ENCODE data around the gene ZBTB7C. TPM values are rescaled to one million over a fixed set of nuclear protein-coding genes. Genes with fewer than 3 reads are reported as not detected.

ZBTB7C gene
- total RNA-seq, 1 donor from 2014 or later: 14.2 TPM

DNA sequence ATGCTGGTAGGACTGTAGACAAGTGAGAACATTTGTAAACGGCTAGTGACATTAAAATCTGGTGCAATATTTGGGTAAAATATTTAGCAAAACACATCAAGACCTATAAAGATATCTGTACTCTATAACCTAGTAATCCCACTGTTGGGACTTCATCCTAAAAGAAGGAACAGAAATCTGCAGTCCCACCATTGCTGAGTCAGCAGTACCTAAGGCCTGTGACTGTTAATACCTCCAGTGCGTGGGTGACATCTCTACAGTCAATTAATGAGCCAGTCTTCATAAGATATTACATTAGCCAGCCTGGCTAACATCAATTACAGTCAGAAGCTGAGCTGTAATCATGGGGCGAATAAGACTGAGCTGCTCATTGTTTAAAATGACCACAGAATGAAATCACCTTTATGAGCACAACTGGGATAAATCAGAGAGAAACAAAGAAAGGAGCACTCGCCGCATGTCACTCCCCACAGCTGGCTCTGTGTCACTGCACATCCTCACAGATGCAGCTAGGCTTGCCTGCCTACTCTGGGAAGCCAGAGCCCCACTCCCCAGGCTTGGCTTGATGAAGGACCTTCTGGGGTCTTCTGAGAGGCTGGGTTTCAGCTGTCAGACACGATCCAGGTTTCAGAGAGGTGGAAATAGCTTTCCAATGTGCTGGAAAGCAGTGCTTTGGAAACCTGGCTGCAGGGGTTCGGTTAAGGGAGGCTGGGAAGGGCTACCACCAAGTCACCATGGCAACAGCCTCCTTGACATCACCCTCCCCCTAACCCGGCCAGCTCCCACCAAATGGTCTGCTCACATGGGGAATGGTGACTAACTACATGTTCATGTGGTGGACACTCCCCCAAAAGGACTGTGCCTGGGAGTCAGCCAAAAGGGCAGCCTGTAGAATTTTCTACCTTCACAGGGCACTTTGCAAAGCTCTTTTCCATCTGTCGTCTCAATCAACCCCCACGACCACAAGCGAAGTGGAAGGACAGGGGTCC lies 145.0 kb downstream of the ZBTB7C start:
- no peak for DNase-seq (ENCODE audit: low spot score)

DNA sequence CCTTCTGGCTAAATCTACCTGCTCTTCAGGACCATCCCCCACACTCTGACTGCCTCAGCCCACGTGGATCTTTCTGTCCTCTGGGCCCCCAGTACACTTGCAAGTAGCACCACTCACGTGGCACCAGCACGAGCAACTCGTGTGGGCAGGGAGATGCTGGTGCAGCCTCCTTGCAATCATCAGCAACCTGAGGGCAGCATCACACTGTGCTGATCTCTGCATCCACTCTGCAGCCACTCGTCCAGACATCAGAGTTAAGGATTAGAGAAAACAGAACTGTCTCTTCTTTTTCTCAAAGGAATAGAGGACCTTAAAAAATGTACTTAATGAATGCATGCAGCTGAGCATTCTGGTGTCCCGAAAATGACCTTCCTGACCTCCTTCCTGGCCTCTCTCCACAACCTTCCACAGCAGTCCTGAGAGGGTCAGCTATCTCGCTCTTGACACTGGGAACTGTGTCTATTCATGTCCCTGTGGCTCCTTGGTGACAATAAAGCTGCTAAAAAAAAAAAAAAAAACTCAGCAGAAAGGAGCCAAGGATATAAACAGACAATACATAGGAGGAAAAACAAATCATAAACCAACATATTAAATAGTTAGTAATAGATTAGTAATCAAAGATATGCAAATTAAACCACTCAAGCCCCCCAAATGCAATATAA lies 145.9 kb downstream of the ZBTB7C start:
- no peak for DNase-seq (ENCODE audit: low spot score)

DNA sequence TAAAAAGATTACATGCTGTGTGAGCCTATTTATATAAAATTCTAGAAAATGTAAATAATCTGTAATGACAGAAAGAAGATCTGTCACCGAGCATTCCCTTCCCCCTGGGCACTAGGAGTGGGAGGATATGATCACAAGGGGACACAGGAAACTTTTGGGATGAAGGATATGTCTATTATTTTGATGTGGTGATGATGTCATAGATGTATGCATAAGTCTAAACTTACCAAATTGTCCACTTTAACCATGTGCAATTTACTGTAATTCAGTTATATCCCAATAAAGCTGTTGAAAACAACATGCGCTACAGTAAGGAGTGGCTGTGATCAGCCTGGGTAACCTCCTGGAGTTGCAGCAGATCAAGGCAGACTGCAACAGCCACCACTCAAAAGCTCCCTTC lies 148.9 kb downstream of the ZBTB7C start:
- no peak for DNase-seq (ENCODE audit: low spot score)

DNA sequence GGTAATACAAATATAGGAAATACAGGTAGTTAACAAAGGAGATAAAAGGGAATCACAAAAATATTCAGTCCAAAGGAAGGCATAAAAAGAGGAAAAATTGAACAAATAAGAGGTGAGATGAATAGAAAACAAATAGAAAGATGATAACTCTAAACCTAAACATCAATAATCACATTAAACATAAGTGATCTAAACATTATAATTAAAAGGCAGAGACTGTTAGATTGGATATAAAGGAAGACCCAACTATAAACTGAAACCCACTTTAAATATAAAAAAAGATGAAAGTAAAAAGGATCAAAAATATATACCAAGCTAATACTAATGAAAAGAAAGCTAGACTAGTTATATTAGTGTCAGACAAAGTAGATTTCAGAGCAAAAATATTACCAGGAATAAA lies 152.3 kb downstream of the ZBTB7C start:
- DNase-seq (ENCODE audit: low spot score): no peak

DNA sequence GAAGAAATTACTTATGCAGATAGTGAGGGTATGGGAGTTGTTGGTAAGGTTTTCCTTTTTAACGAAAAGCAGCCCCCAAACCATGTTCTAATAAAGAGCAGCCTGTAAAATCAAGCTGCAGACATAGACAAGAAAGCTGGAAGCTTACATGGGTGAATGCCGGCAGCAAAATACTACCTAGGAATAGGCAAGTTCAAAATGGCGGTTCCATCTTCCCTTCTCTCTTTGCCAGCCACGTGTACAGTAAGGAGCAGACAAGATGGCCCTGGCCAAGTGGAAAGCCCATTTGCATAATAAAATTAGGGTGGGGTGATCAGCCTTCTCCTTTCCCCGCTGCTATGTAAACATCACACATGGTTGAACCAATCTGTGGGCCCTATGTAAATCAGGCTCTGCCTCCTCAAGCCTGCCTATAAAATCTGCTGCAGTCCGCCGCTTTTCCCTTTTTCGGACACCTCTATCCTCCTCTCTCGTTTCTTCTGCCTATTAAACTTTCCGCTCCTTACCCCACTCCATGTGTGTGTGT lies 155.0 kb downstream of the ZBTB7C start:
- no peak for DNase-seq (ENCODE audit: low spot score)

DNA sequence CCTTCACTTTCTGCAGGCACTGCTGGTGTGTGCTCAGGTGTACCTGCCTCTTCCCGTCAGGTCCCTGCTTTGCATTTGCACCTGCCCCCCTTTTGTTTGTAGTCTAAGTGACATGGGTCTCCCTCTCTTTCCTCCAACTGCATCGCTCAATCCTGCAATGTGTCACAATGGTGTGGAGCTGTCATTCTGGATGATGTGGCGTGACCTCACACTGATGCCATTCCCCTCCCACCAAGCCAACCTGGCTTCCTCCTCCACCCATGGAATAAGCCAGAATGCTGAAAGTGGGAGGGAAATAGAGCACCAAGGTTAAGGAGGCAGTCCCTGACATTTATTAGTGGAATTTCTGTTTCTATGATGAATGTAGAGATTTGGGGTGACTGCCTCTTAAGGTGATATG lies 156.7 kb downstream of the ZBTB7C start:
- DNase-seq (ENCODE audit: low spot score): no peak

DNA sequence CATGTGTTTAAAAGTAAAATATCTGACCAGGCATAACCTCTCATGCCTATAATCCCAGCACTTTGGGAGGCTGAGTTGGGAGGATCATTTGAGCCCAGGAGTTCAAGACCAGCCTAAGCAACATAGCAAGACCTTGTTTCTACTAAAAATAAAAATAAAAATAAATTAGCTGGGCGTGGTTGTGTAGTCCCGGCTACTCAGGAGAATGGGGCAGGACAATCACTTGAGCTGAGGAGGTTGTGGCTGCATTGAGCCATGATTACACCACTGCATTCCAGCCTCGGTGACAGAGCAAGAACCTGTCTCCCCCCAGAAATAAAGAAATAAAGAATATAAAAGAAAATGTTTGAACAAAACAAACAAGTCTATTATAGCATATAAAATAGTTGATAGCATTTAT lies 158.3 kb downstream of the ZBTB7C start:
- DNase-seq (ENCODE audit: low spot score): no peak

DNA sequence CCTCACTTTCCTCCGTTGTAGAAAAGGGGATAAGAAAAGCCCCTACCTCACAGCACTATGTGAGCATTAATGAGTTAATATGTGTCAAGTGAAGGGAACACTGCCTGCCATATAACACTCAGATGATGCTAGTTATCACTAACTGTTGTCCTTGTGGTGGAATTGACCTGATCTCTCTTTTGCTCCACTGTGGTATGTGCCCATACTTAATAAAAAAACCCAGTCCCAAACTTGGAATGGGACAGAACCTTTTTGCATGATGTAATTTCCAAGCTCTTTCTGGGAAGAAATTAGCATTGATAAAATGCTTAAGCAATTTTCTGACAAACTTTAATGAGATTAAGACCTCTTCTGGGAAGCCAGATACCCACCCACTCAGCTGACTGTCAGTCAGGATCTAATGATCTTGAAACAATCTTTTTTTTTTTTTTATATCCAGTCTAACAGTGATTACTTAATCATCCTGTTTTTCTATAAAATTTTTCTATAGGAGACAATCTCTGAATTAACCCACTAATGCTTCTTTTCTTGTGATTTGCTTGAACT lies 158.7 kb downstream of the ZBTB7C start:
- no peak for DNase-seq (ENCODE audit: low spot score)

DNA sequence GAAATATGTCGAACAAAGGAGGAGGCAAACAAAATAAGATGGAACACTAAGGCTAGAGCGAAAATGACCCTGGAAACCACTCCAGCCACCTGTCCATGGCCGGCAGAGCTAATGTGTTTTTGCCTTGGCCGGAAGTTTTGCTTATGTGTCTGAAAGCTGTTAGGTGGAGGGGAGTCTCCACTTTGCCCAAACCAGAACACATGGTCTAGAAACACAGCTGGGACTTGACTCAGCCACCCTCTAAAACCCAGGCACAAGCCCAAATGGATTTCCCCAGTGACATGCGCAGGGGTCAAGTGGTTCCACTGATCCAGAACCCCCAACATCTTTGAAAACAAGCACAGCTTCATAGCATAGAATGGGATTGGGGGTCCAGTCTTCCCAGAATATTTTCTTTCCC lies 159.3 kb downstream of the ZBTB7C start:
- DNase-seq (ENCODE audit: low spot score): no peak

DNA sequence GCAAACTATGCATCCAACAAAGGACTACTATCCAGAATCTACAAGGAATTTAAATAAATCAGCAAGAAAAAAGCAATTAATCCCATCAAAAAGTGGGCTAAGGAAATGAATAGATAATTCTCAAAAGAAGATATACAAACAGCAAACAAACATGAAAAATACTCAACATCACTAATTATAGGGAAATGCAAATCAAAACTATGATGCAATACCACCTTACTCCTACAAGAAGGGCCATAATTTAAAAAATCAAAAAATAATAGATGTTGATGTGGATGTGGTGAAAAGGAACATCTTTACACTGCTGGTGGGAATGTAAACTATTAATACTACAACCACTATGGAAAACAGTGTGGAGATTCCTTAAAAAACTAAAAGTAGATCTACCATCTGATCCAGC lies 164.7 kb downstream of the ZBTB7C start:
- no peak for DNase-seq (ENCODE audit: low spot score)

DNA sequence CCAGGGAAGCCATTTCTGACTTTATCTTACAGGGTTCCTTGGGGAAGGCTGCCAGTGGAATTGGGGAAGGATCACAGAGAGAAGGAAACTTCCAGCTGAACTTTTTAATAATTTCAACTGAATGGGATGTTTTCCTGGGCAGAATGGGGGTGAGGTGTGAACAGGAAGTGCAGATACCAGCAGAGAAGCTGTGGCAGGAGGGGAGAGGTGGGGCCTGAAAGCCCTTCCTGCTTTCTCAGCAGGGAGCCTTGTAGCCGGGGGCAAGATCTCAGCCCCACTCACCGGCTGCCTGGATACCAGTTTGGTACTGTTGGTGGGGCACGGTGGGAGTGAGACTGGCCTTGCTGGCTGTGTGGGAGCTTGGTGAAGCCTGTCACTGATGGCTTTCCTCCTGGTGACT lies 170.5 kb downstream of the ZBTB7C start:
- no peak for DNase-seq (ENCODE audit: low spot score)

DNA sequence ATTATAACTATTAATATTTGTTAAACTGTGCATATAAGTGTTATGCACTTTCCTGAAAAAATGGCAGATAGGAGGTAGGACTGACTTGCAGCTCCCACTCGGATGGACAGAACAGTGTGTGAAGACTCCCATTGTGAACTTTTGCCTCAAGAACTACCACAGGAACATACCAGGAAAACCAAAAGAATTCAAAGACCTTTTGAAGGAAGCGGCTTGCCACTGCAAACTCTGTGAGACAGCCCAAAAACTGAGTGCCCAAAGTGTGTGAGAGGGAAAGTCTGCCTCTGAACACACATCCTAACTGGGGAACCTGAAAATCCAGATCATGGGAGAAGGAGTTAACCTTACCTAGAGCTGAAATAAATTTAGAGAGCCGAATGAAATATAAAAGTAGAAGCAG lies 171.0 kb downstream of the ZBTB7C start:
- DNase-seq (ENCODE audit: low spot score): no peak

DNA sequence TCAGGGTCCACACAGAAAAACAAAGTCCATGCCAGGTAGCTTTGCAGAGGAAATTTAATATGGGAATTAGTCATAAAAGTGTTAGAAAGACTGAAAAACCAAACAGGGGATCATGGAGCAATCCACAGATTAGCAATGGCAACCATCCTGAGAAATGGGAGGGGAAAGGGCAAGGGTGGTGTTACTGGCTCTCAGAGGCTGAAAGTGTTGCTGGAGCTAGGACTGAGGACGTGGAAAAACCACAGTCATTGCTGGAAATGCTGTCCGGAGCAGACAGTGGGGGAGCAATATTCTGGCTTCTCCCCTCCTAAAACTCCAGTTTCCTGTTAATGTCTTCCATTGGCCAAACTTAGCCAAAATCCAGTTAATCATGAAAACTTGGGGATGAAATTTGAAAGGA lies 172.4 kb downstream of the ZBTB7C start:
- no peak for DNase-seq (ENCODE audit: low spot score)

DNA sequence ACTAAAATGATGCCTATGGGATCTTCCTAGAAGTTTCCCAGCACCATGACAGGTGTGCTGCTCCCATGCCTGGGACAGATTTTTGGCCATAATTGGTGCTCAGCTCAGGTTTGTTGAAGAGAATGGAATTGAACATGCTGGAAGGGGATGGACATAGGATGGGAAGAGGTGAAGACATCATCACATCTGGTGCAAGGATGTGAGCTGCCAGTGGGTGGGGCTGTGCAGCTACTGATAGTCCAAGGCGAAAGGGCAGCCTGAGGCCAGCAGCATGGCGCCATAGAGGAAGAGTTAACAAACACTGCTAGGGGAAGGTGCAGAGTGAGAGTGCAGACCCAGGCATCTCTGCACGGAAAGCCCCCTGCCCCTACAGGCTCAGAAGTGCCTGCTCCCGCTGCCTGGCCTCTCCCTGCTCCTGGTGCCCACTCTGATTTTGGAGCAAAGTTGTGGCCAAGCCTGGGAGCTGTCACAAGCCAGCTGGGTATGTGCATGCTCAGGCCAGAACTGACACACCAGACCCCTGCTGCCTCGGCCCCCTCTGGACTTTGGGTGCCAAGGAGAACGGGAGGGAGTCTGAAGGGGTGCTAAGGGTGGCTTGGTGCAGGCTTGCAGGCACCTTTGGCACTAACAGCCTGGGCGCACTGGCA lies 178.6 kb downstream of the ZBTB7C start:
- no peak for DNase-seq (ENCODE audit: low spot score)

DNA sequence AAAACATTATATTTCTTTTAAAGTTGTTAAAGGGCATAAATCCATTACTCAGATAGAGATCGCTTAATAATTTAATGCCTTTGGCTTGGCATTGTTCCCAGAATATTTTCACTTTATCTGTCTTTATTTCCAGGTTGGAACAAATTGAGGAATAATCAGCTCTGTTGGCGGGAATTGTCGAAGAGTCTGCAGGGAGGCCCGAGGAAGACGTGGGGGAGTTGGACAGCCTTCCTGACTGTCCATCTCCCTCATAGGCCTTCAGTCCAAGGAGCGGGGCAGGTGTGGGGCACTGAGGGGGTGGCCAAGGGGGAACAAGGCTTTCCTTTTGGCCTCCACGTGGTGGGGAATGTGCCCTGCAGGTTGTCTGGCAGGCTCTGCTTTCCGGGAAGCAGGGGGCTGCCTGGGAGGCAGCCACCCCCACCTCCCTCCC lies 179.6 kb downstream of the ZBTB7C start:
- no peak for DNase-seq (ENCODE audit: low spot score)

DNA sequence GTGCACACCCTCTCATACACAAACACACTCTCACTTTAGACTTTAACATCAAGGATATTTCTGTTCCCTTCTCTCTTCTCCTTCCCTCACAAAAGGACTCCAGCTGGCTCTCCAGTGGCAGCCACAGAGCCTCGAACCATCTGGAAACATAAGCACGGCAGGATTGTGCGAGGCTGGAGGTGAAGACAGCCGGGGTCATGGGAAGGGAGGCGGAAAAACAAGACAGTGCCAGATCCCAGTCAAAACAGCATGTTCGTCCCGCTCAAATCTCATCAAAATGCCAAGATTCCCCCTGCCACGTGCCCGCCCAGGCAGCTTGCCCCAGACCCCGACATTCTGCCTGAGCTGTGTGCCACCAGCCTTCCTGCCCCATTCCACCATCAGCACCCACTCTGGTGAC lies 180.3 kb downstream of the ZBTB7C start:
- DNase-seq (ENCODE audit: low spot score): no peak

DNA sequence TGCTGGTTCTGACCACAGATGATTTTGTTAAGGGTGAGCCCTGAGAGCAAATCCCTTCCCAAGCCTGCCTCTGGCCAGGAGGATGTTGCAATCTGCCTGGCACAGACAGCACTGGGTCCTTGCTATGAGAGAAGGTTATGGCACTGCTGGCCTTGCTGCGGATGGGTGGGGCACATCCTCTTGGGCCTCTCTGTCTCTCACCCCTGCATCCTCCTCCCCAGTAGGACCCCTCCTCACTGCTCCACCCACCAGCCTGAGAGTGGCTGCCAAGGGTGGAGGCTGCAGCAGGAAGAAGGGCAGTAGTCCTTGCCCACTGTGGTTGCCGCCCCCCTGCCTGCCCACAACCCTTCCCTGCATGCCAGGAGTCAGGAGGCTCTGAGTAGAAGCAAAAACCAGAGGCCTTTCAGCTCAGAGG lies 180.9 kb downstream of the ZBTB7C start:
- no peak for DNase-seq (ENCODE audit: low spot score)

DNA sequence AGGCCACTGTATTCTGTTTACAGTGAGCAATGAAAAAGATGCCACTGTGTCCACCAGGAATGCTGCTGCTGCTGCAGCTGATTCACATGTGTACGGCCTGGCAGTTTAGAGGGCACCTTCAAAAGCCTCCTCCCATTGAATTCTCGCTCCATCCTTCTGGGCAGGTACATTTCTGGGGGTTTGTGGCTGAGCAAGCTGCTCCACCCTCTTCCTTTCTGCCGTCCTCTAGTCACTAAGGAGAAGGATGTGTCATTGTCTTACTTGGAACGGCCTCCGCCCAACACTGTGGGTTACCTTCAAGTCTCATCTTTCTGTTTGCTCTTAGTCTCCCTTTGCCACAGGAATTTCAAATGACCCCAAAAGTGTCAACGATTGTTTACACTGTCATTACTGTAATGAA lies 182.0 kb downstream of the ZBTB7C start:
- DNase-seq (ENCODE audit: low spot score): no peak

DNA sequence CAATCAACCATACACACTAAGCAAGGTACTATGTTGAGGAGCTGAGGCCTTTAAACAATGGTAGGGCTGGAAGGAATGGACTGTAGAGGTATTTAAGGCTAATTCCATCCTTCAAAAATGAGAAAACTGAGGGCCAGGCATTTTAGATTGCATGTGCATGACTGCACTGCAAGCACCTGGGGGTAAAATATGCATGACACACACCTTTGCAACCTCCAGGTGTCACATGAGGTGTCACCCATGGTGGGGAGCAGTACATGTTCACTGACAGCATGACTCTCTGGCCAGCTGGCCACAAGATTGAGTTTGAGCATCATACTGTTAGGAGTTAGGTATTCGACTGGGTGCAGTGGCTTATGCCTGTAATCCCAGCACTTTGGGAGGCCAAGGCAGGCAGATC lies 182.8 kb downstream of the ZBTB7C start:
- DNase-seq (ENCODE audit: low spot score): no peak

DNA sequence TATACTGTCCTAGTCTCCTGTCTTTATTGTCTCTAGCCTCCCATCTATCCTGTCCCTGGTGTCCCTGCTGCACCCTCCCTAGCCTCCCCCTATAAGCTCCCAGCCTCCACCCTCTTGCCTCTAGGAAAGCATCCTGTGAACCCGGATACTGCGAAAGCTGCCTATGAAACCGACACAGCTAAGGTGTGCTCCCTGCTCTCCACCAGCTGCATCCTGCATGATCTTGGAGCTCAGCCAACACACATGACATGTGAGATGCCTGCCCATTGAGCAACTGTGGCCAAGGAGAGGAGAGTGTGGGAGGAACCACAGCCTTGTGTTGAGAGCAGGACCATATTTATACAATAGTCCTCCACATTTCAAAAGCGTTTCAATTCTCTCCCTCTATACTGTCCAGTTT lies 187.1 kb downstream of the ZBTB7C start:
- no peak for DNase-seq (ENCODE audit: low spot score)

DNA sequence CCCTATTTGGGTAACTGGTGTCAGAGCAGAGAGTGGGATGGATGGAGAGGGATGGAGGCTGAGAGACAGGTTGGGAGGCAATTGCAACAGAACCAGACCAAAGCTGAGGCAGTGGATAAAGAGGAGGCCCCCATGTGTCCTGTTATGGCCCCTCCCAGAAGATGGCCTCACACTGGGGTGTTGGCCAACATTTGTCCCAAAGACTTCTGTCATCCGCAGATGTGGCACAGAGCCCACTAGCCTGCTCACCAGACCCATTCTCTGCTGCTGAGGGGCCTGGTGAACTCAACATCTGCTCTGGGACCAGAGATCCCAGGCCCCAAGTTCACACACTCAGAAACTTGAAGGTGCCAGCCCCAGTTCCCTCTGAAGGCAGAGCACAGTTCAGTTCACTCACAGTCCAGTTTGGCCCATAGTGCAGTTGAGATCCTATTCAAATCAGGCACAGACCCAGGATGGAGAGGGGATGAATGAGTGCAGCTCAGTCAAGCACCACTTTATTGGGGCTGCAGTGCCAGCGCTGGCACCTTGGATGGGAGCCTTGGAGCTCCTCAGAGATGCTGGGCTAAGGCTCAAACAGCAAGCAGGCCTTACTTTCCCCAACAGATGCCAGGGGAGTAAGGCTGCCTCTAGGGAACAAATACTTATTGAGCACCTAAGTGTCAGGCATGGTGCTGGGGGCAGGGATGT lies 189.2 kb downstream of the ZBTB7C start:
- DNase-seq (ENCODE audit: low spot score): no peak
